Hindlimb muscle (tissue), 1 donor: Measurements from ENCODE around the gene PGRMC2. TPM values are rescaled to one million over a fixed set of nuclear protein-coding genes. Genes with fewer than 3 reads are reported as not detected.
"Not testable (repeated sequence)": the region's sequence is repeated elsewhere in the genome, so short reads cannot be mapped to it uniquely, and the experiment has no call there.

Source experiments
- DNase-seq: peaks from one replicate; pipeline ENCODE4 v3.0.0-alpha.2; 2013
- polyA plus RNA-seq: library from polyadenylated mRNA; unstranded; fragments of 120-200 nt; gene quantifications from one replicate; pipeline ENCODE4 v1.2.1, GENCODE V29; 2013; ENCODE audit not compliant: insufficient read length

The PGRMC2 gene
- polyA plus RNA-seq, 1 donor: 61.7 TPM

DNA sequence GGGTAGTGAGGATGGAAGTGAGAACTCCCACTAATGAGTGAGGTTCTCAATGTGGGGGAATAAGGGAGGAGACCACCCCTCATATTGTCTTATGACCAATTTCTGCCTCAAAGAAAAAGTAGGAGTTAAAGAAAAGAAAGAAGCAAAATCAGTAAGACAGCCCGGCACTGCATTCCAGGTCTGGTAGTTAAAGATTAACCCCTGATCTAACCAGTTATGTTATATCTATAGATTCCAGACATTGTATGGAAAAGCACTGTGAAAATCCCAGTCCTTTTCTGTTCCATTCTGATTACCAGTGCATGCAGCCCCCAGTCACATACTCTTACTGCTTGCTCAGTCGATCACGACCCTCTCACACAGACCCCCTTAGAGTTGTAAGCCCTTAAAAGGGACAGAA is 20.4 kb downstream of the PGRMC2 start:
- not testable (repeated sequence) for DNase-seq

DNA sequence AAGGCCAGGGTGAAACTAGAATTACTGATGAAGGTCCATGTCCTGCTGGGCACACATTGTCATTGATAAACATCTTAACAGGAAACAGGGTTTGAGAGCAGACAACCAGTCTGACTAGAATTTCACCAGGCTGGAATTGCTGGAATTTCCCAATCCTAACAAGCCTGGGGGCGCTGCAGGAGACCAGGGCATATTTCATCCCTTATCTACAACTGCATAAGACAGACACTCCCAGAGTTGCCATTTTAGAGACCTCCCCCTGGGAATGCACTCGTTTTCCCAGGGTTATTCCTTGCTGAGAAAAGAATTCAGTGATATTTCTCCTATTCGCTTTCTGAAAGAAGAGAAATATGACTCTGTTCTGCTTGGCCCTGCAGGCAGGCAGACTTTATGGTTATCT is 22.1 kb downstream of the PGRMC2 start:
- not testable (repeated sequence) for DNase-seq

DNA sequence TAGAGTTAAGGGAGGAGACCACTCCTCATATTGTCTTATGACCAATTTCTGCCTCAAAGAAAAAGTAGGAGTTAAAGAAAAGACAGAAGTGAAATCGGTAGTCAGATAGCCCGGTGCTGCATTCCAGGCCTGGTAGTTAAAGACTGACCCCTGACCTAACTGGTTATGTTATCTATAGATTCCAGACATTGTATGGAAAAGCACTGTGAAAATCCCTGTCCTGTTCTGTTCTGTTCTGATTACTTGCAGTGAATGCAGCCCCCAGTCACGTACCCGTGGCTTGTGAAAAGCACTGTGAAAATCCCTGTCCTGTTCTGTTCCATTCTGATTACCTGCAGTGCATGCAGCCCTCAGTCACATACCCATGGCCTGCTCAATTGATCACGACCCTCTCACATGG is 27.7 kb downstream of the PGRMC2 start:
- not testable (repeated sequence) for DNase-seq

DNA sequence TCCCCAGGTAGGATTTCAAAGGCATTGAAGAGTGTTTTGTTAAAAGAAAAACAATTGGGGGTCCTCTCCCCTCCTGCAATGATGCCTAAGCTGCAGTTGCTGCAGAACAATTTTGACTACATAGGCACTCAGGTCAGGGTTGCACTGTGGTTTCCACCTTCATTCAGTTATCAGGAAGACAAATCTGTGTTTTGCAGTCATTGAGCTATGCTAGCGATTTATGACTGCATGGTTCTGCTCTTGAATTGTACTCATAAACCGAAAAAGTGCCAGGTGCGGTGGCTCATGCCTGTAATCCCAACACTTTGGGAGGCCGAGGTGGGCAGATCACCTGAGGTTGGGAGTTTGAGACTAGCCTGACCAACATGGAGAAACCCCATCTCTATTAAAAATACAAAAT is 29.4 kb downstream of the PGRMC2 start:
- DNase-seq: not testable (repeated sequence)

DNA sequence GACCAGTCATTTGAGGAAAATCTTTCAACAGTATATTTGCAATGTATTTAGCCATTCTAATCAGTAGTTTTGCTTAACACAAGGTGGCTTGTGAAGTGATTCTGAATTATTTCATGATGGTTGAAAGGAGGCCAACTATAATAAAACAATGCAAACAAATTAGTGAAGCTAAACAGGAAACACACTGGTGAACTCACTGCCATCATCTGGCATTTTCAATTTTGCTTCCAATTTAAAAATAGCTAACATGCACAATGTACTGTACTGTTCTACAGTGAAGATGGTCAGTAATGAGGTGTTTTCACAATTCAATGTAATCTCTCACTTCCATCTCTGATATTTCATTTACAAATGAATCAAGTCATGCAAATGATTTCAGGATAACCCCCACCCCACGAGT is 31.1 kb downstream of the PGRMC2 start:
- no peak for DNase-seq

DNA sequence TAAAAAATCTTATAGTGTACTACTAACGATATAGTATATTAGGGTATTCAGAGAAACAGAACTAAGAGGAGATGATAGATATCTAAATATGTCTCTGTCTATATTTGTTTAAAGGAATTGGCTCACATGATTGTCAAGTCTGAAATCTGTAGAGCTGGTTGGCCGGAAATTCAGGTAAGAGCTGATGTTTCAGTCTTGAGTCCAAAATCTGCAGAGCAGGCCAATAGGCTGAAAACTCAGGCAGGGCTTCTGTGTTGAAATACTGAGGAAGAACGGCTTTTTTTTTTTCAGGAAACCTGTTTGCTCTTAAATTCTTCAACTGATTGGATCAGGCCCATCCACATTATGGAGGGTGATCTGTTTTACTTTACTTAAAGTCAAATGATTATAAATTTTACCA is 31.7 kb downstream of the PGRMC2 start:
- no peak for DNase-seq

DNA sequence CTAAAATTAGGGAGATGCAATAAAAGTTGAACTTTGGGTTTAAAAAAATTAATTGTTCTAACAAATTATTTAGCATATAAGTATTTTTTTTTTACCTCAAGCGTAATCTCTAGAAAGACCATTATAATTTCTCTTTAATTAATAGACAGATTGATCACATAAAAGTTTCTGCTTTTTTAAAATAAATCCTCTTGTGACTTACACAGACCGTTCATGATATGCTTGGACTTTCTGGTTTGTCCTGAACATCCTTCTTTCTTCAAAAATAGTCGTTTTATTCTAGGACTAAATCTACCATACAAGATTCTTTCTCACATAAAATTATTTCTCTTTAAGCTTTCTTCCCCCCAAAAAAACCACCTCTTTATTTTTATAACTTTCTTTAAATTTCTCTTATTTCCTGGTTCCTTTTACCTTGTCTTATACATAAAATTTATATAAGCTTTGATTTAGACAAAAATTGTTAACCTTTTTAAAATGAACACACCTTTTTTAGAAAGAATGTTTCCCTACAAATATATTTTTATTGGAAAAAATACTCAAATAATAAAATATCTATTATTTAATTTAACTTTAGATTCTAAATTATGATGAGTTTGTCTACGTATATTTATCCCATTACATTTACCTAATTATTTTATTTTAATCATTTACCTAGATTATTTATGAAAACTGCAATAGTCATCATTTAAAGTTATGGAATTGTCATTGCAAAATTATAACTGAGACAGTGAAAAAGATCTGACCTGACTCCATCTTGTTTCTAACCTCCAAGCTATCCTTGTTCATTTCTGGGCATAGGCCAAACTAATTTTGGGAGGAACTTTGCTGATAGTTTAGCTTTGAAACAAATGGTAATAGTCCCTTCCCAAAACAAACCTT is 37.6 kb downstream of the PGRMC2 start:
- no peak for DNase-seq

DNA sequence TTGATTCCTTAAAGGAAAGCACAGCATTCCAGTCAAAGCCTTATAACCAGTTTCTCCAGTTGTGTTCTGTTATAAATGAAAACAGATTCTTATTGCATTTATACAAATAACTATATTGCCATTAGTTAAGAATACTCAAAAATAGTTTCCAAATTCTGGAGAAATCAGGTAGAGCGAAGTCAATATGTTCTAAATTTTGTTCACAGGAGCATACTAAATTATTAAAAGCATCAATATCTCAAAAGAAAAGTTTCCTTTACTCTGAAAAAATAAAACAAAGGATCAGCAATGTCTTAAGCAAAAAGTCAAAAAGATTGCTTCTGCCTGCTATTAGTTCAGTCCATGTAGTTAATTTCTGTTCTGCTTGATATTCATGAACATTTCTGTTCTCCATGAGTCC is 39.7 kb downstream of the PGRMC2 start:
- no peak for DNase-seq

DNA sequence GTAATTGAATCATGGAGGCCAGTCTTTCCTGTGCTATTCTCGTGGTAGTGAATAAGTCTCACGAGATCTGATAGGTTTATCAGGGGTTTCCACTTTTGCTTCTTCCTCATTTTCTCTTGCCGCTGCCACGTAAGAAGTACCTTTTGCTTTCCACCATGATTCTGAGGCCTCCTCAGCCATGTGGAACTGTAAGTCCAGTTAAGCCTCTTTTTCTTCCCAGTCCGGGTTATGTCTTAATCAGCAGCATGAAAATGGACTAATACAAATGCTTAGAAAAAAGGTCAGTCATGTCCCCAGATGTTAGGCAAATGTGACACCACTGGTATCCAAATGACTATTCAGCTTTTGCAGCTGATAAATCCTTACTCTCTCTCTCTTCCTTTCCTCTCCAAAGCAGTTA is 42.2 kb downstream of the PGRMC2 start:
- not testable (repeated sequence) for DNase-seq

DNA sequence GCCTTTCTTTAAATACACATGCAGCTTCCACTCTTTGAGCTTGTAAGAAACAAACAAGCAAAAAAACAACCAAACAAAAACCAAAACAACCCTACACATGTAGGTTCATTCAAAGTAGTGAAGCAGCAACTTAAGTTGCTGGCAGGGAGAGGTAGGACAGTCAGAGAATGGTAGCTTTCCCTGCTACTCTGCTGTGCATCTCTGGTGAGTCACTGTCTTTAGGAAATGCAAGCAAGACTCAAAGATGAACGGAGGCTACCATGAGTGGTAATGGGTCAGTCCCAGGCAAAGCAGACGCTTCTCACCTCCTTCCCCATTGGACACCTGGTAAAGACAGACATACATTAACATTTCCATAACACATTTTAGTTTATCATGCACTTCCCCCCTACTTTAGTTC is 43.2 kb downstream of the PGRMC2 start:
- no peak for DNase-seq

DNA sequence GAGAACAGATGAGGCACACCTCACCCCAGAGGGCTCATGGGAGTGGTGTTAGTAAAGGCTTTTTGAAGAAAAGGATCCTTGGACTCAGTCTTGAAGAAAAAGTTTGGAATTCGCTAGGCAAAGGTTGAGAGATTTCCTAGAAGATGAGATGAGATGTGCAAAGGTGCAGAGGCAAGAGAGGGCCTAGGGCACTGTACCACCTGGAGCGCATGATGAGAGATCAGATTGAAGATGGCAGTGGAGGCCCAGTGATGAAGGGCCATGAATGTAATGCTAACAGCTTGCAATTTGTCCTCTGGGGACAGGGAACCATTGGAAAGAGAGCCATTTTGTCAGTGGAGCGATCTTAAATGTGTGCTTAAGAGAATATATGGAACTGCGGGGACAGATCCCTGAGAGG is 45.0 kb downstream of the PGRMC2 start:
- DNase-seq: no peak

DNA sequence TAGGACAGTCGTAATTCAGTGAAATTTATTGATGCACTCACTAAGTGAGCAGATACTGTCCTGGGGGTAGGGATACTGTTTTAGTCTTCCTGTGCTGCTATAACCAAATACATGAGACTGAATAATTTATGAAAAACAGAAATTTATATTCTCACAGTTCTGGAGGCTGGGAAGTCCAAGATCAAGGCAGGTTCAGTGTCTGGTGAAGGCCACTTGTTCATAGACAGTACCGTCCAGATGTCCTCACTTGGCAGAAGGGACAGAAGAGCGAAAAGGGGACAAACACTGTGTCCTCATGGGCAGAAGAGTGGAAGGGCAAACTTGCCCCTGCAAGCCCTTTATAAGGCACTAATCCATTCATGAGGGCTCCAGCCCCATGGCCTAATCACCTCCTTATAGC is 45.6 kb downstream of the PGRMC2 start:
- DNase-seq: no peak

DNA sequence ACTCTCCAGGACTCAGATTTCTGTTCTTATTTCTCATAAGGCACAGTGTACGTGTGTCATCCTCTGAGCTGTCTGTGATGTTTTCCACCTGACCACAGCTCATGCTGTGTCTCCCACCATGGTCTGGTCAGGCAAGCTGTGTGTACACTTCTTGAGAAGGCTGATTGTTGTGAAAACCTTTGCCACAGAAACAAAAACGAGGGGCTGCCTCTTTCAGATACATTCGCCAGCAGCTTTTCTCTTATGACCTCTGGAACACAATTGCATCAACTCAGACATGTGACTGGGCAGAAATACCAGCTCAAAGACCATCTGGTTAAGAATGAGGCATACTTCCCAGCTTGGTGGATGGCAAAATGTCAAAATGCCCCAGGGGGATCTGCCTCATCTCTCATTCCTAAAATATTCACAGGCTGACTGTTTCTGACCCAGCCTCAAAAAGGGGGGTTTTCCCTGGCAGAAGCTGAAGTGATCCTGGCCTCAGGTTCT is 46.1 kb downstream of the PGRMC2 start:
- DNase-seq: no peak

DNA sequence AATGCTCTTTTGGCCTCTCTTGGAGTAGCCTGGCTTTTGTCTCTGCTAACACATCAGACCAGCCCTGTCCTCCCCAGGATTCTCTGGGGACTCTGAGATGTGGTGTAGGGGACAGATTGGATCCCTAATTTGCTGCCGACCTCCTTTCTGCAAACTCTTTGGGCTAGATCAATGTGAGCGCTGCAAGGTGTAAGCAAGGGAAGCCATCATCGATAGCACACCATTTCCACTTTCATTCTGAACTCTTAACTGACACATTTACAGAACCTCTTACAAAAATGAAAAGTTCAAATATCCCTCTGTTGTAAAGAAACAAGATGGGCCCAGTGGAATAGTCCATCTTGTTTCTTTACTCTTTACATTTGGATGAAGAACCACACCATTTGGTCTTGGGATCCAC is 46.6 kb downstream of the PGRMC2 start:
- no peak for DNase-seq

DNA sequence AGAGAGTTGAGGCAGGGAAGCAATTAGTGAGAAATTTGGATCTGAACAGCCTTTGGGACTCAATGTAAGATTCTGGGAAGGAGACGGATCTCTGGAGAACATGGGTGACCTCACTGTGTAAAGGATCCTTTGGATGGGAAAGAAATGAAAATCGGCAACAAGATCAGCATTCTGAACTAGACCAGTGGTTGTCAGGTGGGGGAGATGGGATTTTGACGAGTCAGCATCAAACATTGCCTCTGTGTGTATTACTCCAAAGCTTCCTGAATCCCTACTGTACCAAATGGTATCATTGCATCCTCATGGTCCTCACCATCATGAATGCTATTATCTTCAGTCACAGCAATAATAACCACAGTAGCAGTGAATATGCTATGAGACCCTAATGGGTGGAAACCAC is 52.8 kb downstream of the PGRMC2 start:
- no peak for DNase-seq

DNA sequence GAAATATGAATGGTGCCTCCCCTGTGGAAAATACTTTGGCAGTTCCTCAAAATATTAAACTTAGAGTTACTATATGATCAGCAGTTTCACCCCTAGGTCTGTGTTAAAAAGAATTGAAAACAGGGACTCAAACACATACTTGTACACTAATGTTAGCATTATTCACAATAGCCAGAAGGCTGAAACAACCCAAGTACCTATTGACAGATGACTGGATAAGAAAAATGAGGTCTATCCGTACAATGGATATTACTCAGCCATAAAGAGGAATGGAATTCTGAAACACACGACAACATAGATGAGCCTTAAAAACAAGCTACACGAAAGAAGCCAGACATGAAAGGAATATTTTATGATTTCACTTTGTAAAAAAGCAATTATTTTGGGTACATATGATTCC is 54.9 kb downstream of the PGRMC2 start:
- DNase-seq: no peak

DNA sequence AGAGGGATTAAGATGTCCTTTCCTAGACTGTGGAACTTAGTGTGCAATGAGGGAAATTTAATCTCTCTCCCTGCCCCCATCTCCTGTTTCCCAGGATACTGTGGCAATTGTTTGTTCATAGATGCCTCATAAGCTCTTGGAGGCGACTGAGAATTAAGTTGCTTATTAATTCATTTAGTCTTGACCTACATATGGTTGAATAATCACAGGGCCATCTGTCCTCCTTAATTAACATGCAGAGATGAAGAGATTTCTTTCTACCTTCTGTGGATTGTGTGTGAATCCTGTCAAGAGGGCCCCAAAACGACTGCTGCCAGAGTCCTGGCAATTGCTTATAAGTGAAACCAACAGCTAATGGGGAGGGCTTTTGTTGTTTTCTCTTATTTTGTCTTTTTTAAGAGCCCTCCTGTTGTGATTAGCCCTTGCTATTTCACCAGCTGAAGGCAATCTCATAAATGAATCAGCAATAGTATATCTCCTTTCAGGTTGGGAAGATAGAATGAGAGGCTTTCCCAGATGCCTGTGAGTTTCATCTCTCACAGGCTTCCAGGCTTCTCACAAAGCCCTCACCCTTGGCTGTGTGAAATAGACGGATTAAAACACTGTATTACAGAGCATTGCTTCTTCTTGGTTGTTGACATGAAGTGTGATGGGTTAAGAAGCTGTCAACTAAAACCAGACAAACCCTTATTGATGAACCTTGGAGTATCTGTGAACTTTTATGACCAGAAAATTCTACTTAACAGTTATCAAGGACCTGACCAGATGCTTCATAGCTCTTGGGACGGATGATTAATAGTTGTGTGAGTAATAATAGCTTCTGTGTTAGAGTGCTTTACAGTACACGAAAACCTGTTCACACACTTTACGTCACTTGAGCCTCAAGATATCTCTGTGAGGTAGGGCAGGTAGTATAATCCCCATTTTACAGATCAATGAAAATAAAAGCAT is 58.5 kb downstream of the PGRMC2 start:
- DNase-seq: no peak

DNA sequence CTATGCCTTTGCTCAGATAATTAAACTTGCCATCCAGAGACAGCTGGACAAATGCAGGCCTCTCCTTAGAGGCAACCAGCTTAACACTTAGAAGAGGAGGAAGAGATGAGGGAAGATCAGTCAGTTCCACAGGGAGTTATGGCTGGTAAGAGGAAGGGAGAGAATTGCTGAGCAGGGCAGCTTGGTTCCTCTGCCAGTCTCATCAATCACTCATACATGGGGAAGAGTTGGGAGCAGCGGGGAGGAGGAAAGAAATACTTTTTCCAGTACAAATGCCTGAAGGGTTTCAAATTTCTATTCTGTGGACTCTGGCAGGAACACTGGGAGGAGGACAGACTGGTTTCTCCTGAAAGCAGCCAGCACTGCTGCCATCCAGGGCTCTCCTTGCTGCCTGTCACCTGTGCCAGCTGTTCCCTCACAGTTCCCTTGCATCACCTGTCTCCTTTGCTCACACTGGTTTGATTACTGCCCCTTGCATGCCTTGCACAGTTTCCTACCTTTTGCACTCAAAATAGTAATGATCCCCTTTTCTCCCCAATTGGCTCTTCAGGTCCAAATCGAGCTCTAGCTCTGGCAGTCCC is 59.5 kb downstream of the PGRMC2 start:
- no peak for DNase-seq

DNA sequence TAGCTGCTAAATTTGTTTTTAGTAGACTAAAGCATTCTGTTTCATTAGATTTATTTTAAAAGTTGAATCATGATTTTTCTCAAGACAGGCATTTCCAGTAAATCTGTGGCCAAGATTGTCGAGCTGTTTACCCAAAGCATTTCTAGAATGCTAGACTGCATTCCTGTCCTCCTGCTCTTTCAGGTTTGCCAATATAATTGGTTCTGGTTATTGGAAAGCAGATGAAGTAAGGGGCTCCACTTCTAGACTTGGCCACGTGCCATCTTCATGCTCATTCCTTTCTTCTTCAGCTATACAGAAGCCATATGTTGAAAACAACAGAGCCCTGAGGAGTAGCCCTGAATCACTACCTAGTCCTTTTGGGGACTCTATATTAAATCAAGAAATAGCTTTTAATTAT is 62.5 kb downstream of the PGRMC2 start:
- DNase-seq: no peak

DNA sequence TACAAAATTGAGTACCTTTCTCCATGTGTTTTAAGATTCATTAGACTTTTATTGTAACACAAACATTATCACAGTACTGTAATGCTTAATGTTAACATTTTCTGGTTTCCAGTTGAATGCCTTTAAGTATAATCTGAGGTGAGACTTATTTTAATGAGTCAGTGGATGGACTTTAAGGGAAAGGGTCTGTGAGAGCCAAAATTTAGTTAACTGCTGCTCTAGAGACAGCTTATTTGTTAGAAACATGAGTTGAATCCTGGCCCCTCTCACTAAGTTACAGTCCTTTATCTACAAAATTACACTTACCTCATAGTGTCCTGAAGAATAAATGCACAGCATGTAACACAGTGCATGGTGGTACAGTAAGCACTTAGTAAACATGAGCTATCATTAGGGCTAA is 66.0 kb downstream of the PGRMC2 start:
- DNase-seq: no peak

DNA sequence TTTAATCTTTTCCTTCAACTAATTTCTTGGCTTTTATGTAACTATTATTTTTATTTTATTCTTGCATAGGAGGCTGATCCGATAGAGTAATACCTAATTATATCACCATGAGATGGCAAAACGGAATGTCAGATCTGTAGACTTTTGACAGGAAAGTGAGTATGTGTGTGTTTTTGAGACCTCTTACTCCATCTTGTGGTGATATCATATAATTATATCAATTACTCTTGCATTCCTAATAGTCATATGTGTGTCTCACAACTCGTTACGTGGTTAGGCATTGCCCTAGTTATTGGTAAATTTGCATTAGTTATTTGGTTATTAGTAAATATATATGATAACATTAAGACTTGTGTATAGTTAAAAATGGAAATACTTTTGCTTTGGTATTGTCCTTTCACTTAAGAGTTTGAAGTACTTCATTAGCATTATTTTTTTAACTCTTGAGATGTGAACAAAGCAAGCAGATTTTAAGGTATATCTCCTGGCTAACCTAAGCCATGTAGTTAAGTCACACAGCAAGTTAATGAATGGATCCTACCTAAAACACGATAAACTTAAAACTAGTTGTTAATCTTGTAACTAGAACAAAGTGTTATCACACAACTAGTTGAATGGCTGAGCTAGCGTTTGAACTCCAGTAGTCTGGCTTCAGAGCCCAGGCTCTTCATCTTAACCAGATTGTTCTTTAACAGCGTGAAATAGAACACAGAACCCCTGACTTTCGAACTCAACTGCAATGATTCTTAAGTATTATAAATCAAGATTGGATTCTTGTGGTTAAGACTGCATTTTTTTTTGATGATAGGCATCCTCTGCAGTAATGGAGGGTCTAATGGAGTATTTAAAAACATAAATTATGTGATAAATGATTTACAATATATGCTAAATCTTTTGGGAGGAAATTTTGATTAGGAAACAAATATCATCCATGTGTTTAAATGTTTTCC is 67.1 kb downstream of the PGRMC2 start:
- no peak for DNase-seq
